ENCODE measurements around the gene ATP6AP1.

The ATP6AP1 gene

DNA sequence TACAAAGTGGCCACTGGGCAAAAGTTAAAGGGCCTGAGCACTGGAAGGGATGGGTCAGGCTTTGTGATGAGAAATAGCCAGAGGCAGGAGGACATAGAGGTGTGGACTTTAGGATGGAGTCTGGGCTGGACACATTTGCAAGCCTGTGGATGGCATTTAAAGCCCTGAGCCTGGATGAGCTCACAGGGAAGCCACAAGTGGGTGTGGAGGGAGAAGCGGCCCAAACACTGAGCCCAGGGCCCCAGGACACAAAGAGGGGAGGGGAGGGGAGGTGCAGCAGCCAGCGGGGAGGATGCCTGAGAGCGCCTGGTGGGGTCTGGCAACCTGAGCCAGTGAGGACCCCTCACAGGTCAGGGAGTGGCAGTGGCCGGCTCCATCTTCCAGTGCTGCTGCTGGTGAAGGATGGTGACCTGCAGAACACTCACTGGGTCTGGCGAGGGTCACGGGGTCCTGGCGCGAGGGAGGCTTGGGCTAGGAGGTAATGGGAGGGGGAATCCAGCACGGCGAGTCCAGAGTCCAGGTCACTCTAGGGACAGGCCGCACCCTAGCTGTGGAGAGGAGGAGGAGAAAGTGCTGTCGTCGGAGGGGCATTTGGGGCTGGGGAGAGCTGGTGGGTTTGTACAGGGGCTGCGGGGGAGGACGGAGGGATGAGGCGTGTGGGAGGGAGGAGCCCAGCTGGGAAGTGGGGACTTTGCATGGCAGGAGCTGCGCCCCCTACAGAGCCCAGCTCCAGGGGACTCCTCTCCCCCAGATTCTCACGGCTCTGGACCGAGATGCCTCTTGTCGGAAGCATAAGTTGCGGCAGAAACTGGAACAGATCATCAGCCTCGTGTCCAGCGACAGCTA is 43.6 kb downstream of the ATP6AP1 start:
- DNase-seq (ENCODE audit: low read depth in 2 of 2) = no peak

DNA sequence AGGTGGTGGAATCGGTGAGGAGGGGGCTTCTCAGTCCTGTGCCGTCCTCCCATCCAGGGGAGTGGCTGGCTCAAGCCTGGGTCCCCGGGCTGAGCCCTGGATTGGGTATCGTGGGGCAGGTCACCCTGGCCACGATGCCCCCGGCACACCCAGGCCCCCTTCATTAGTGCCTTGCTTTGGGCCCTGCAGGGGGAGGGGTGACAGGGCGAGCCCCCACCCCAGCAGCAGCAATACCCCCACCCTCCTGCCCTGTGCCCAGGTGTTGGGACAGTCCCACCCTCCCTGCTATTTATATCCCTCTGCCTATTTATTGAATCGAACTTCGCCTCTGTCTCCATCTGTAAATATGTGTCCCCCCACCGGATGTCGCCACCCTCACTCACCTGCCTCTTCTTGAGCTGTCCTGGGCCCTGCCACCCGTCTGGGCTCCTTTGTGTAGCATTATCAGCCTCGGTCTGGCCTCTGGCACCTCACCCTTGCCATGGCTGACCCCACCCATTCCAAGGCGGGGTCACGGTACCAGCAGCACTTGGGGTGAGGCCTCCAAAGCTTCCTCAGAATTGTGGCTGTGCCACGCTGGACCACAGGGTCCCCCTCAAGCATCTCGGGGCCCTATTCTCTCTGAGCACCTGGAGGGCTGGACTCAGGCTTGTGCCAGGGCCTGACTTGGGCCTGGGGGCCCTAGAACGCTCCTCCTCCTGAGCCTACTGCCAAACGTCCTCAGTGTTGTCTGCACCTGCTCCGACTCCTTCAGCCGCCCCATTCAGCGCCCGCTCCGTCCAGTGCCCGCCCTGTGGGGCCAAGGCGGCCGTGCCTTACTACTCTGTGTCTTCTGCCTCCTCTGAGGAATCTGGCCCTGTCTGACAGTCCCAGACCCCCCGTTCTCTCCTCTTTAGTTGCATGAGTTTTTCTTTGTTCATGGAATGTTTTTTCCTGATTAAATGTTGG is 44.5 kb downstream of the ATP6AP1 start:
- no peak for DNase-seq (ENCODE audit: low read depth in 2 of 2)

- no peak for DNase-seq (ENCODE audit: low read depth in 2 of 2)
These were observed 45.2 kb downstream of the ATP6AP1 start for GRCh38 chrX:154473683-154474082.

- DNase-seq (ENCODE audit: low read depth in 2 of 2) = no peak
These were observed 48.3 kb downstream of the ATP6AP1 start for GRCh38 chrX:154476821-154477220.

DNA sequence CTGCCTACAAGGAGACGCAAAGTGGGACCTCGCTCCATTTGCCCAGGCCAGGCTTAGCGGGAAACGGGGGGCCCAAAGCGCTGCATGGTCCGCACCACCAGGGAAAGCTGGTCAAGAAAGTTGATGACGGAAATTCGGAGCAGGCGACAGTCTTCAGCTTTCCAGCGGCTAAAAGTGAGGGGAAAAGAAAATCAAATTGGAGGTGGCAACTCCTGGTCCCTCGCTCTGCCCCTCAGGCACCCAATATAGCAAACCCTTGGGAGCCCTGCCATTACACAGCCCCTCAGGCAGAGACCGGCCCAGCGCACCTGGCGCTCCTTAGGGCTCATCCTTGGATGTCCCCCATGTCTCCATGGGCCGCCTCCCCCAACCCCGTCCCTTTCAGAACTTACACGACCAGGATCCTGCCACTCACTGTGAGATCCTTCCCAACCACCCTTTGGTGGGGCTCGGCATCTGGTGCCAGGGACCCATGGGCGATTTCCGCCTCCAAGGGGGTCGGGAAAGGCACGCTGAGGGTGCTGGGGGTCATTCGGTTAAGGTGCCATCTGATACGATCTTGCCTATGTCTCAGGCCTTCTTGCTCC is 49.5 kb downstream of the ATP6AP1 start:
- no peak for DNase-seq (ENCODE audit: low read depth in 2 of 2)

DNA sequence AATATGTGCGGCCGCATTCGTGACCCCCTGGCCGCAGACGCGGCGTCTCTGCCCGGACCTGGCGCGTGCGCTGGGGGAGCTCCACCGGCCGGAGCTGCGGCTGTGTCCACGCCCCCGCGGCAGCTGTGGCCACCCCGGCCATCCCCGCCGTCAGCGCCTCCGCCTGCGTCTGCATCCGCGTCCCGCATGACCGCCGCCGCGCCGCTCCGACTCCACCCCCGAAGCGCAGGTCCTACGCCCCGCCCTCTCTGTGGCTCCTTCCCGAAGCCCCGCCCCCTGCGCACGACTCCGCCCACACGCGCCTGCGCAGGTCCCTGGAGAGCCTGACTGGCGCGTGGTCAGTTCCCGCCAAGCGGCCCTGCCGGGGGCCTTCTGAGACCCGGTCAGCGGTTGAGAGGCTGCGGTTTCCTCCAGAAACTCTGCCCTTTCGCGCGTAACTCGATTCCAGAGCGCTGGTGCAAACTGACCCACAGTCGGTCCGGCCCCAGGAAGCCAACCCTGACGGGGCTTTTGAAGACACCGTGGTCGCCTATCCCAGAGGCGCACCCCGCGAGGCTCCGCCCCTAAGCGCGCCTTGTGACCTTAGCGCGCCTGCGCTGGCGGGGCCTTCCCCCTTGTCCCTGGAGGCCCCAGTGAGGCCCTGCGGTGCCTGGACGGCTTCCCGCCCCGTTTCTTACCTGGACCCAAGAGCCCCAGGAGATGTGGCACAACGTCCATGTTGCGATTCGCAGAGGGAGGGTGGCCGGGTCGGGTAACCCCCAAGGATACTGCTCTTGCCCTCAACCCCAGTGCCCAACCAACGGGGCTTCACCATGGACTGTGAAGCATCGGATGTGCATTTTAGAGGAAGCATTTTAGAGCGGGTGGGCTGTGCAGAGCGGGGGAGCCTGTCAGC is 50.5 kb downstream of the ATP6AP1 start, which contains the start of gene LAGE3:
Gene LAGE3, minus strand, starts transcription at position 554 of the 895 bp plus-strand sequence. Its CDS starts 366 bp downstream, at position 188.
- DNase-seq (ENCODE audit: low read depth in 2 of 2) = peak; percentile 87 to 88

- no peak for DNase-seq (ENCODE audit: low read depth in 2 of 2)
These were observed 52.7 kb downstream of the ATP6AP1 start for GRCh38 chrX:154481195-154481594.

GRCh38 chrX:154481911-154482601 is 53.6 kb downstream of the ATP6AP1 start:
- no peak for DNase-seq (ENCODE audit: low read depth in 2 of 2)

DNA sequence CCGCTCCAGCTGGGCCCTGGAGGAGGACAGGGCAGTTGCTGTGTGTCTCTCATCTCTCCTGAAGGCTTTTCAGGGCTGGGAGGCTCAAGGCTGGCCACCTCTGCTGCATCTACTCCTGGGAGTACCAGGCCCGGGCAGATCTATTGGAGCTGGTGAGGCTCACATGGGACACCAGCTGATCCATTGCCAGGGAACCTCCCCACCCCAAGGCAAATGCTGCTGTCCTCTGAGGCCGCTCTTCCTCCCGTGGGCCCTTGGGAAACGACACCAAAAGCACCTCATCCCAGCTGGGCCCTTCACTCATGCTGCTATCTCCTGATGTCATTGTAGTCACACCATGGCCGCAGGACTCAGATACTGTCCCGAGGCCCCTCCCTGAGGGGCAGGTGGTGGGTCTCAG is 54.3 kb downstream of the ATP6AP1 start:
- DNase-seq (ENCODE audit: low read depth in 2 of 2) = no peak

GRCh38 chrX:154483325-154483724 is 54.8 kb downstream of the ATP6AP1 start:
- no peak for DNase-seq (ENCODE audit: low read depth in 2 of 2)

GRCh38 chrX:154484255-154485149 is 56.0 kb downstream of the ATP6AP1 start:
- no peak for DNase-seq (ENCODE audit: low read depth in 2 of 2)

- DNase-seq (ENCODE audit: low read depth in 2 of 2) = no peak
These were observed 56.9 kb downstream of the ATP6AP1 start for GRCh38 chrX:154485150-154486051.

DNA sequence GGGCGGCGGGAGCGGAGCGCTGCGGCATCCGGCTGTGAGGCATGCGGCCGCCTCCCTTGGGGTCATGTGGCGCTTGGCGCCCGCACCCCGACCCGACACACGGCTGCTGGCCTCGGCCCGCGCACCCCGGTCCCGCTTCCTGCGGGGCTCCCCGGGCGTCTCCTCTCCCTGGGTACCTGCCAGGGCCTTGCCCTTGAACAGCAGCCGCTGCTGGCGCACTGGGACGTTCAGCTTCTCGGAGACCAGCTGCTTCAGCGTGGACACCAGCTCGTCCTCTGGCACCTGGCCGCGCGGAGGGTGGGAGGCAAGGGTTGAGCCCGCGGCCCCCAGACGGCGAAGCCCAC is 57.5 kb downstream of the ATP6AP1 start:
- no peak for DNase-seq (ENCODE audit: low read depth in 2 of 2)

Data from stimulated activated CD8-positive, alpha-beta memory T cell treated with anti-CD3 and anti-CD28 coated beads, Interleukin-2, amount 100 ng/mL, for 48 hours (primary cell).